GM23248 (cell line): ENCODE measurements around the gene KCNS3.

Experiments
- EZH2 ChIP-seq: fragments of 200-600 bp; sonication (generic); IDR thresholded peaks from 2 replicates; pipeline ENCODE4 v1.6.1; 2018; ENCODE audit warnings: antibody characterized with exemption, mild to moderate bottlenecking; ENCODE audit not compliant: insufficient read depth, poor library complexity, severe bottlenecking
- EZH2phosphoT487 ChIP-seq: fragments of 200-600 bp; sonication (generic); IDR thresholded peaks from 2 replicates; pipeline ENCODE4 v1.6.1; 2018; ENCODE audit warnings: antibody characterized with exemption, moderate library complexity, mild to moderate bottlenecking, low read depth; ENCODE audit not compliant: insufficient read depth

DNA sequence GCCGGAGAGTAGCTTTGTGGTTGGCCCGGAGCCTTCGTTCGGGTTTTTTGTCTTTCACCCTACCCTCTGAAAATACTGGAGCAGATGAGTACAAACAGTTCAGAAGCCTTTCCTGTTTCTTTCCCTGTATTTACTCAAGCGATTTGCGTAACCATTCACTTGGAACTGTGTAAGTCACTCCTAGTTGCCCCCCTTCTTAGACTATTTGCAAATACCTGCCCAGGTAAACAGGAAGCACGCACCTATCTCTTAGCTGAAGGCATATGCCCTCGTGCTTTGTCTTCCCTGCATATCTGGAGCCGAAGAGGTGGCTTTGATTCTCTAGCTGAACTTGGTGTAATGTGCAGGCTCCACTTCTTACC lies 1.4 kb downstream of the KCNS3 start:
- no peak for TF ChIP-seq EZH2
- TF ChIP-seq EZH2phosphoT487 = no peak
